HG02623 (cell line): ENCODE data around the gene ATG7.

Source experiments
- ATAC-seq: cut with Tn5 transposase; IDR thresholded peaks from one replicate; pipeline ENCODE4 v1.9.1; 2021; ENCODE audit warnings: moderate library complexity; ENCODE audit not compliant: unreplicated experiment

Gene ATG7

GRCh38 chr3:11602239-11602840, 330.1 kb downstream of the ATG7 start:
- no peak for ATAC-seq

- no peak for ATAC-seq
Measured at GRCh38 chr3:11602886-11603527, 330.8 kb downstream of the ATG7 start.

DNA sequence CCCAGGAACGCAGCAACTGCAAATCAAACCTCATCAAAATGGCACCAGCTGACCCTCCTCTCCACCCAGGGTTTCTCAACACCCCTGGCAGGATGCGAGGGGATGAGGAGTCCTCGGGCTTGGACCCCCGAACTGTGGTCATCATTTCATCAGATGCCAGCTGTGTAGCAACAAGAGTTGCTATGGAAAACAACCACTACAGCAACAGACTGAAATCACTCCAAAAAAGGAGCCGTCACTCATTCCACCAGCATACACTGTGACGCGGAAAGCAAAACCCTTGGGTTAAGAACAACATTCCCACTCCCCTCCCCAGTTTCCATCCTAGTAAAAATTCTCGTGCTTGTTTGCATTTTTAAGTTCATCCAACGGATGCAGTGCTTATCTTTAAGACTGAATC, 331.4 kb downstream of the ATG7 start:
- ATAC-seq, result no peak

DNA sequence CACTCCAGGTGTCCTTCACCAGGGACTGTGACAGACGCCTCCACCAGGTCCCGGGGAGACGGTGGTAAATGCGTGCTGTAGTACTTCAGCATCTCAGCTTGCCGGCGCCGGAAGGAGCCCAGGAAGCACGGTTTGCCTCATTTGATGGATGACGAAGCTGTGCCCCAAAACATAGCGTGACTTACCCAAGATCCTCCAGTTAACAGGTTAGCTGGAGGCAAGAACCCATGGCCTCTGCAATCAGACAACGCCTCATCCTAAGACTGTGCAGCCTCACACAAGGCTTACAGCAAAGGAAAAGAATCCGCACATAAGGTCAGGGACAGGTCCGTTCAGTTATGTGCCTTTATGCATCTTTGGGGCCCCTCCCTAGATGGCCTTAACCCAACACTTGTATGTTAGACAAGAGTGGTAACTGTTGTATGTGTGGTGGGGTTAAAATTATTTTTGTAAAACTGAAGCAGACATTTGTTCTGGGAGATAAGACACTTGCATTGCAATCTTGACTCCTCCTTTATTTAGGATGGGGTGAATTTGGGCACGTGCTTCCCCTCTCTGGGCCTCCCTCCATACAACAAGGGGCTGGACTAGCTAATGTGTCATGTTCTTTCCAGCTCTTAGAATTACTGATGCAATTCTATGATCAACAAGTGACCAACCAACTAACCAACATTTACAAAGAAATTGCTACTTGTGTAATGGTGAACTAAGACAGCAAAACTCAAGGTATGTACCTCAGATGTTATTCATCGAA, 332.1 kb downstream of the ATG7 start:
- no peak for ATAC-seq

GRCh38 chr3:11605398-11605797, 333.2 kb downstream of the ATG7 start:
- no peak for ATAC-seq

GRCh38 chr3:11606090-11606784, 334.0 kb downstream of the ATG7 start:
- ATAC-seq, result no peak

GRCh38 chr3:11606865-11607440, 334.8 kb downstream of the ATG7 start:
- no peak for ATAC-seq
